Measurements from ENCODE around the gene NFKB2.
A peak's percentile ranks its signal among the peaks of the same experiment; 100 is the strongest.

NFKB2 gene

DNA sequence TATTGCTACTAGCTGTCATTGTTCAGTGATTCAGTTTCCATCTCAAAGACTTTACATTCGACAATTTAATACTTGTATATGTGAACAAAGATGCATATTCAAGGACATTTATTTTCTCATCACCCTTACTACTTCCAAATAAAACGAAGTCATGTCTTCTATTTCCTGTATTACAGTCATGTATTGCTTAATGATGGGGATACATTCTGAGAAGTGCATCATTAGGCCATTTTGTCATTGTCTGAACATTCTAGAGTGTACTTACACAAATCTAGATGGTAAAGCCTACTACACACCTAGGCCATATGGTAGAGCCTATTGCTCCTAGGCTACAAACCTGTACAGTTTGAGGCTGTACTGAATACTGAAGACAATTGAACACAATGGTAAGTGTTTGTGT, 49.3 kb downstream of the NFKB2 start:
- POLR2A ChIA-PET, result interaction anchor here (1.1 kb wide), 1 partner anchor 13 kb away, joined by 3 read pairs; the partner anchor contains the start of gene CUEDC2

DNA sequence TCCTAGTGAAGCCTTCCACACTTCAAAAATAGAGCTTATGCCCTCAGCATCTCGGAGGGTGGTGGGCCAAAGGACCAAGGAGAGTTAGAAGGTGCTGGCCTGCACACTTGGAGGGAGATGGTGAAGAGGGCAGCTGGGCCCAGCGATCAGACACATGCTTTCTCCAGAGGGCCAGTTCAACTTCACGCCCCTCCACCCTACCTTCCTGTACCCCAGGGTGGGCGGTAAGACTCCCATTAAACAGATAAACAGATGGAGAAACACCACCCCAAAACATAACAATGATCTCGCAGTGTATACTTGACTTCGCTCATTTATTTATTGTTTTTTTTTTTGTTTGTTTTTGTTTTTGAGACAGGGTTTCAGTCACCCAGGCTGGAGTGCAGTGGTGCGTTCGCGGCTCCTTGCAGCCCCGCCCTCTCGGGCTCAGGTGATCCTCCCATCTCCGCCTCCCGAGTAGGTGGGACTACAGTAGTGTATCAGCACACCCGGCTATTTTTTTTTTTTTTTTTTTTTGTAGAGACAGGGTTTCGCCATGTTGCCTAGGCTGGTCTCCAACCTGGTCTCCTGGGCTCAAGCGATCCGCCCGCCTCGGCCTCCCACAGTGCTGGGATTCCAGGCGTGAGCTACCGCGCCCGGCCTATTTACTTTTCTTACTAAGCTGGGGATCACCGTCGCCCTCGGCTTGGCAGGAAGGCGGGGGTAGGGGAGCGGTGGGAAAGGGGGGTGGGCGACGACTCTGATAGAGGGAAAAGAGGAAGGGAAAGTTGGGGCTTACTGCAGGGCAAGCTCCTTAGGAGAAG, 54.0 kb downstream of the NFKB2 start:
- TF ChIP-seq BHLHE40 (IDR thresholded peaks at IDR 0.05; ENCODE audit: borderline replicate concordance), result no peak
- TF ChIP-seq ZNF384 (IDR thresholded peaks at IDR 0.05), result peak; percentile 97
- TF ChIP-seq SP1 (IDR thresholded peaks at IDR 0.05), result no peak
- TF ChIP-seq CTBP1 (IDR thresholded peaks at IDR 0.05; ENCODE audit: borderline replicate concordance), result no peak
- TF ChIP-seq SUZ12 (IDR thresholded peaks at IDR 0.05), result no peak
- no peak for TF ChIP-seq NFRKB (IDR thresholded peaks at IDR 0.05)
- no peak for TF ChIP-seq FOXM1 (IDR thresholded peaks at IDR 0.05; ENCODE audit: borderline replicate concordance)
- ChIA-PET POLR2A (interaction anchor here (0.9 to 6.6 kb wide), 10 partner anchors 8 to 219 kb away, joined by 3 to 101 read pairs (median 12); partner anchors contain the start of genes CUEDC2 and FBXL15), CTCF (interaction anchor here (0.7 to 1.3 kb wide), 5 partner anchors 27 to 137 kb away, joined by 3 to 5 read pairs (median 3); partner anchors contain the start of gene NFKB2)
- peak; percentile 63 for DNase-seq (ENCODE audit: extremely low spot score)

More for the DNA sequence above, 49.3 kb downstream of the NFKB2 start:
- CTCF ChIA-PET, result interaction anchor here (0.7 kb wide), 1 partner anchor 9 kb away, joined by 6 read pairs; no protein-coding TSS in a partner anchor
- TF ChIP-seq L3MBTL2 (conservative IDR thresholded peaks at IDR 0.05) (no peak), SP1 (IDR thresholded peaks at IDR 0.05) (no peak), FOXK2 (IDR thresholded peaks at IDR 0.05) (no peak), ZNF384 (IDR thresholded peaks at IDR 0.05) (no peak), NFRKB (IDR thresholded peaks at IDR 0.05) (no peak), CTBP1 (IDR thresholded peaks at IDR 0.05; ENCODE audit: borderline replicate concordance) (no peak), LEF1 (IDR thresholded peaks at IDR 0.05; ENCODE audit: borderline replicate concordance) (no peak), ARNT (IDR thresholded peaks at IDR 0.05) (no peak), FOXA1 (IDR thresholded peaks at IDR 0.05) (no peak), FOXM1 (IDR thresholded peaks at IDR 0.05; ENCODE audit: borderline replicate concordance) (no peak), SUZ12 (IDR thresholded peaks at IDR 0.05) (no peak), ELF4 (IDR thresholded peaks at IDR 0.05) (no peak), HDGF (IDR thresholded peaks at IDR 0.05; ENCODE audit: borderline replicate concordance) (no peak)
- TF ChIP-seq, protein P1, sequence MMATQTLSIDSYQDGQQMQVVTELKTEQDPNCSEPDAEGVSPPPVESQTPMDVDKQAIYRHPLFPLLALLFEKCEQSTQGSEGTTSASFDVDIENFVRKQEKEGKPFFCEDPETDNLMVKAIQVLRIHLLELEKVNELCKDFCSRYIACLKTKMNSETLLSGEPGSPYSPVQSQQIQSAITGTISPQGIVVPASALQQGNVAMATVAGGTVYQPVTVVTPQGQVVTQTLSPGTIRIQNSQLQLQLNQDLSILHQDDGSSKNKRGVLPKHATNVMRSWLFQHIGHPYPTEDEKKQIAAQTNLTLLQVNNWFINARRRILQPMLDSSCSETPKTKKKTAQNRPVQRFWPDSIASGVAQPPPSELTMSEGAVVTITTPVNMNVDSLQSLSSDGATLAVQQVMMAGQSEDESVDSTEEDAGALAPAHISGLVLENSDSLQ (IDR thresholded peaks at IDR 0.05), result no peak
- no peak for DNase-seq (ENCODE audit: extremely low spot score)

DNA sequence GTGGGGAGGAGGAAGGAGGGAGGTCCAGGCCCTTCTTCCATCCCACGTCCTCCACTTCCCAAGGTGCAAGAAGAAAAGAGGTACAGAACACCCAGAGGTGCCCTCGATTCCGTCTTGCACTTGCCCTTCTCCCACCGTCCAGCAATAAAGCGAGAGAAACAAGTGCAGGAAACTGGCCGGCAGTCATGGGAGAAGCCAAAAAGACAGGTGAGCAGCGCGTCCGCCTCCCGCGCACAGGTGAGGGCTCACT, 54.5 kb downstream of the NFKB2 start:
- TF ChIP-seq CTBP1 (IDR thresholded peaks at IDR 0.05; ENCODE audit: borderline replicate concordance) (peak; percentile 33; the same call in 1 of the 2 replicates), ZNF384 (IDR thresholded peaks at IDR 0.05) (no peak), LEF1 (IDR thresholded peaks at IDR 0.05; ENCODE audit: borderline replicate concordance) (no peak), BHLHE40 (IDR thresholded peaks at IDR 0.05; ENCODE audit: borderline replicate concordance) (no peak)
- POLR2A ChIA-PET, result interaction anchor here (0.7 to 6.6 kb wide), 15 partner anchors 9 to 220 kb away, joined by 3 to 101 read pairs (median 4); partner anchors contain the start of genes CUEDC2 and FBXL15
- CTCF ChIA-PET, result interaction anchor here (0.7 to 1.3 kb wide), 5 partner anchors 12 to 137 kb away, joined by 3 to 5 read pairs (median 3); no protein-coding TSS in a partner anchor
- DNase-seq (ENCODE audit: extremely low spot score), result no peak

DNA sequence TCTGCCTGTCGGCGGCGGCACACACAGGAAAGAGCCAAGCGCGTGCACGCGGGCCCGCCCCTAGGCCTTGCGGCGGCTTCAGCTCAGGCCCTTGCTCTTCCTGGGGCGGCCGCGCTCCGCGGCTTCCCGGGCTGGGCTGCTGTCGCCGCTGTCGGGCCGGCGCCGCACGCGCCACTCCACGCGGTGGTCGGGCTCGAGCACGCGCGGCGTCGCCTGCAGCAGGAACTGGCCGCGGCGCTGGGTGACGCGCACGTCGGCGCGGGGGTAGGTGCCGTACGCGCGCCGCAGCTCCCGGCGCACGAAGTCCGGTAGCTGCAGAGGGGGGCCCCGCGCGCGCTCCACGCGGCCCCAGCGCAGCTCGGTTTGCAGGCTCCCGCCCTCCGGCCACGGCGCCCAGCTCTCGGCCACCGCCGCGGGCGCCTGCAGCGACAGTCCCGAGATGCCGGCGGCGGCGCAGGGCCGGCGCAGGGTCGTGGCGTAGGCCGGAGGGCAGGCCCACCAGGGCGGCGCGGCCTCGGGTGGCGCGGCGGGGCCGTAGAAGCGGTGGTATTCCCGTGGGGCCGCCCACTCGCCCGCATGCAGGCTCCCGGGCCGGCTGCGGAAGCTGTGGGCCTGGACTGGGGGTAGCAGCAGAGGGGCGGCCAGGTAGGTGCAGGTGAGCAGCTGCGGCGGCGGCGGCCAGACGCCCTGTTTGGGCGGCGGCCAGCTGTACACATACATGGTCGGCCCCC, 55.0 kb downstream of the NFKB2 start:
- DNase-seq (ENCODE audit: extremely low spot score), result peak; percentile 86
- ChIA-PET CTCF (interaction anchor here (0.7 to 1.7 kb wide), 4 partner anchors 12 to 66 kb away, joined by 3 to 7 read pairs (median 4); no protein-coding TSS in a partner anchor), POLR2A (interaction anchor here (0.7 to 6.6 kb wide), 16 partner anchors 9 to 63 kb away, joined by 3 to 101 read pairs (median 4); partner anchors contain the start of genes ACTR1A, CUEDC2 and FBXL15)
- TF ChIP-seq FOXK2 (IDR thresholded peaks at IDR 0.05) (no peak), ARNT (IDR thresholded peaks at IDR 0.05) (peak; percentile 33; the same call in 1 of the 2 replicates), CTBP1 (IDR thresholded peaks at IDR 0.05; ENCODE audit: borderline replicate concordance) (no peak; the same call in 1 of the 2 replicates), HDGF (IDR thresholded peaks at IDR 0.05; ENCODE audit: borderline replicate concordance) (no peak), SP1 (IDR thresholded peaks at IDR 0.05) (no peak), NFRKB (IDR thresholded peaks at IDR 0.05) (no peak), L3MBTL2 (conservative IDR thresholded peaks at IDR 0.05) (0 out of 2 replicates have a peak, but pooled peaks have one; percentile 53), FOXA1 (IDR thresholded peaks at IDR 0.05) (no peak), TARDBP (IDR thresholded peaks at IDR 0.05) (no peak), BHLHE40 (IDR thresholded peaks at IDR 0.05; ENCODE audit: borderline replicate concordance) (no peak), LEF1 (IDR thresholded peaks at IDR 0.05; ENCODE audit: borderline replicate concordance) (no peak; the same call in none of the 2 replicates), FOXM1 (IDR thresholded peaks at IDR 0.05; ENCODE audit: borderline replicate concordance) (peak; percentile 3; the same call in 1 of the 2 replicates)

DNA sequence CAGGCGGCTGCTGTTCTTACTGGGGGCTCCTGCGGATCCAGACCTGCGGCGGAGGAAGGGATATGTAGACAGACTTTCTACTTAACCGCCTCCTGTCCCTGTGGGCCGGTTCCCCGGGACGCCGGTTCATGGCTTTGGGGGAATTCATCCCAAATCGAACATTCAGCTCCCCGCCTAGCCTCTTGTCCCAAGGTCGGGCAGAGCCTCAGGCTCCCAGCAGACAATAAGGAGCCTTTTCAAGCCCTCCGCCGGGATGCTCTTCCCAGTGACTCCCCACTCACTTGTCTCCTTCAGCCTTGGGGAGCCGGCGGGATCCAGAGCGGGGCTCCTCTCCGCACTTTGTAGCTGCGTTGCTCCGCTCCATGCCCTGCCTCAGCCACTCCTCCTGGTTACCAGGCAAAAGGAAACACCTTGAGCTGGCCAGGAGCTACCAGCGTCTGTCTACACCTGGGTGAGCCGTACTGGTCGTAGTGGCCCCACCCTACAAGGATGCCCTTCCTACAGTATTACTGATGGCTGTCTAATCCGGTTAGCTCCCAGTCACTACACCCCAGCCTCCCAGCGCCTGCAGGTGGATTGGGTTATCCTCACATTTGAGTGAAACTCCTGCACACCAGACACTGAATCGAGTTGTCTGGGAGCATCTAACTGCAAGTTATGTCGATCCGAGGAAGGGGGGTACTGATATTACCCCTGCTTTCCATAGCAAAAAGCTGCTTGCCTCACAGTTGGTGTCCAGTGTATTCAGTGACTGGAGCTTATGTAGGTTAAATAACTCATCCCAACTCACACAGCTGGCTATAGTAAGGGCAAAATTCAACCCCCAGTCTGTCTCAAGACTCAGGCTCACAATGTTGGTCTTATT, 55.8 kb downstream of the NFKB2 start, which contains the start of gene C10orf95:
Gene C10orf95 (minus strand): TSS at position 439 of the 865 bp plus-strand sequence. CDS start 450 bp downstream, outside the sequence.
- no peak for TF ChIP-seq ARNT (IDR thresholded peaks at IDR 0.05)
- TF ChIP-seq ZNF384 (IDR thresholded peaks at IDR 0.05), result no peak
- no peak for TF ChIP-seq FOXK2 (IDR thresholded peaks at IDR 0.05)
- TF ChIP-seq, protein P1 (IDR thresholded peaks at IDR 0.05), result no peak
- TF ChIP-seq FOXM1 (IDR thresholded peaks at IDR 0.05; ENCODE audit: borderline replicate concordance), result no peak
- no peak for TF ChIP-seq CTBP1 (IDR thresholded peaks at IDR 0.05; ENCODE audit: borderline replicate concordance)
- TF ChIP-seq L3MBTL2 (conservative IDR thresholded peaks at IDR 0.05), result no peak
- TF ChIP-seq SUZ12 (IDR thresholded peaks at IDR 0.05), result no peak
- TF ChIP-seq NFRKB (IDR thresholded peaks at IDR 0.05), result no peak
- TF ChIP-seq FOXA1 (IDR thresholded peaks at IDR 0.05), result no peak
- TF ChIP-seq ELF4 (IDR thresholded peaks at IDR 0.05), result no peak
- no peak for TF ChIP-seq SP1 (IDR thresholded peaks at IDR 0.05)
- TF ChIP-seq TARDBP (IDR thresholded peaks at IDR 0.05), result no peak
- no peak for TF ChIP-seq BHLHE40 (IDR thresholded peaks at IDR 0.05; ENCODE audit: borderline replicate concordance)
- no peak for DNase-seq (ENCODE audit: extremely low spot score)
- ChIA-PET POLR2A (interaction anchor here (0.9 to 6.6 kb wide), 14 partner anchors 10 to 63 kb away, joined by 3 to 101 read pairs (median 5); partner anchors contain the start of genes ACTR1A, CUEDC2 and FBXL15), CTCF (interaction anchor here (0.7 to 2.7 kb wide), 4 partner anchors 11 to 68 kb away, joined by 3 to 24 read pairs (median 5); no protein-coding TSS in a partner anchor)

Measured in HEK293T (cell line).